HL-60 (cell line): ENCODE data around the gene SLCO4A1.

Experiments used
- DNase-seq, 2 experiments: peaks; one replicate each; pipeline ENCODE4 v3.0.0-alpha.2; 2010 to 2020; ENCODE audit warnings: low read depth in 1 of 2, low spot score in 1 of 2
- H3K27ac ChIP-seq: fragments of 250-450 bp; sonication (Bioruptor Pico); replicated peaks from 2 replicates; pipeline ENCODE4 v1.5.1; 2020; ENCODE audit warnings: mild to moderate bottlenecking, moderate library complexity
- H3K27me3 ChIP-seq: fragments of 250-450 bp; sonication (Bioruptor Pico); 2 replicates; pipeline ENCODE4 v1.5.1; 2021; ENCODE audit warnings: mild to moderate bottlenecking, moderate library complexity; ENCODE audit not compliant: insufficient read depth, poor library complexity, severe bottlenecking
- H3K4me3 ChIP-seq: replicated peaks from 2 replicates; pipeline ENCODE4 v1.5.1; 2011; ENCODE audit warnings: mild to moderate bottlenecking, control low read depth, low read length; ENCODE audit not compliant: insufficient read depth
- CTCF ChIP-seq: IDR thresholded peaks from one replicate; pipeline ENCODE4 v1.5.1; 2011; ENCODE audit warnings: low read length, control low read depth, inconsistent platforms; ENCODE audit not compliant: insufficient read depth
- GABPA ChIP-seq: IDR thresholded peaks from 2 replicates; pipeline ENCODE4 v1.6.1; 2012; ENCODE audit warnings: low read depth
- POLR2AphosphoS5 ChIP-seq: IDR thresholded peaks from 2 replicates; pipeline ENCODE4 v1.6.1; 2012; ENCODE audit warnings: low read depth
- REST ChIP-seq: IDR thresholded peaks from 2 replicates; pipeline ENCODE4 v1.6.1; 2012; ENCODE audit warnings: low read depth; ENCODE audit not compliant: insufficient replicate concordance
- SPI1 ChIP-seq: IDR thresholded peaks from 2 replicates; pipeline ENCODE4 v1.6.1; 2012; ENCODE audit warnings: low read depth, mild to moderate bottlenecking, borderline replicate concordance

The SLCO4A1 gene

GRCh38 chr20:62686869-62687830 lies 44.8 kb downstream of the SLCO4A1 start:
- H3K27ac ChIP-seq = no peak overlapping the region
- H3K4me3 ChIP-seq = no peak overlapping the region
- no peaks in the 10 kb centered on the region for H3K27me3 ChIP-seq
- no peak for DNase-seq
- TF ChIP-seq POLR2AphosphoS5 = no peak
- TF ChIP-seq REST = no peak
- no peak for TF ChIP-seq SPI1
- TF ChIP-seq GABPA = no peak
- no peak for TF ChIP-seq CTCF

- Histone ChIP-seq H3K27ac (no peak overlapping the region), H3K27me3 (no peaks in the 10 kb centered on the region), H3K4me3 (no peak overlapping the region)
- DNase-seq = no peak
- TF ChIP-seq CTCF (no peak), POLR2AphosphoS5 (no peak), SPI1 (no peak), GABPA (no peak), REST (no peak)
Observed at GRCh38 chr20:62688083-62688482, 45.8 kb downstream of the SLCO4A1 start.

GRCh38 chr20:62688855-62689460 lies 46.7 kb downstream of the SLCO4A1 start:
- no peak overlapping the region for H3K27ac ChIP-seq
- no peak for TF ChIP-seq GABPA
- no peak for TF ChIP-seq POLR2AphosphoS5
- TF ChIP-seq CTCF = no peak
- no peak for TF ChIP-seq REST
- no peak for TF ChIP-seq SPI1
- DNase-seq = no peak
- H3K4me3 ChIP-seq = no peak overlapping the region
- H3K27me3 ChIP-seq = no peaks in the 10 kb centered on the region
